GM10248 (cell line): ENCODE data around the gene PZP.

Source experiments
- CTCF ChIA-PET: fragments of 300-600 bp; sonication (Branson Sonifier 250); formaldehyde crosslinking; extraction: SDS; loops from one replicate; lab custom pipeline; 2021; ENCODE audit warnings: antibody characterized with exemption; lab: Yijun Ruan, JAX
- POLR2A ChIA-PET: fragments of 350-650 bp; sonication (Branson Sonifier 250); formaldehyde crosslinking; extraction: SDS; loops from one replicate; lab custom pipeline; 2020; ENCODE audit warnings: antibody characterized with exemption; lab: Yijun Ruan, JAX
- DNase-seq: peaks from one replicate; pipeline ENCODE4 v3.0.0; 2012; ENCODE audit errors: extremely low spot score
- TF ChIP-seq, protein P1 (sequence below): IDR thresholded peaks from 2 replicates; pipeline ENCODE4 v1.5.1; 2012; ENCODE audit warnings: mild to moderate bottlenecking, low read depth; ENCODE audit errors: extremely low read depth, missing control alignments, control extremely low read depth

PZP gene

DNA sequence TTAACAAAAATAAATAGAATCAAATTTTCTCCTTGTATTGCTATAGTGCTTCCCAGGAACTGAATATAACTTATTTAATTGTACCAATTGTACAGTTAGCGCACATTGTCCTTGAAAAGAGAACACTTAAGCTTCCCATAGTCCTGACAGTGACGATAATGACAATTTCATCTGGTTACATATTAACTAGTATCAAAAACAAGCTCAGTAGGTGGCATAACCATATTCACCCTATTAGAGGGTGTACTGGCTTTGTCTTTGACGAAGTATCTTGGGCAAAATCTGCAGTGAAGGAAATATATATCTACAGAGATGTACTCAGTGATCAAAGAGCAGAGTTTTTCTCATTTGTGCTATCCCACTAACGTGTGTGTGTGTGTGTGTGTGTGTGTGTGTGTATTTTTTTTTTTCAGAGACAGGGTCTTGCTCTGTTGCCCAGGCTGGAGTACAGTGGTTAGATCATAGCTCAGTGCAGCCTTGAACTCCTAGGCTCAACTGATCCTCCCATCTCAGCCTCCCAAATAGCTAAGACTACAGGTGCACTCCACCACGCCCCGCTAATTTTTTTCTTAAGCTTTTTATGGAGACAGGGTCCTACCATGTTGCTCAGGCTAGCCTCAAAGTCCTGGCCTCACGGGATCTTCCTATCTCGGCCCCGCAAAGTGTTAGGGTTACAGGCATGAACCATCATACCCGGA is 87.6 kb downstream of the PZP start:
- POLR2A ChIA-PET: no interaction called here
- CTCF ChIA-PET: interaction anchor here (1.4 to 1.6 kb wide), 2 partner anchors 9 kb away, joined by 4 read pairs; no protein-coding TSS in a partner anchor
- no peak for DNase-seq
- TF ChIP-seq, protein P1, sequence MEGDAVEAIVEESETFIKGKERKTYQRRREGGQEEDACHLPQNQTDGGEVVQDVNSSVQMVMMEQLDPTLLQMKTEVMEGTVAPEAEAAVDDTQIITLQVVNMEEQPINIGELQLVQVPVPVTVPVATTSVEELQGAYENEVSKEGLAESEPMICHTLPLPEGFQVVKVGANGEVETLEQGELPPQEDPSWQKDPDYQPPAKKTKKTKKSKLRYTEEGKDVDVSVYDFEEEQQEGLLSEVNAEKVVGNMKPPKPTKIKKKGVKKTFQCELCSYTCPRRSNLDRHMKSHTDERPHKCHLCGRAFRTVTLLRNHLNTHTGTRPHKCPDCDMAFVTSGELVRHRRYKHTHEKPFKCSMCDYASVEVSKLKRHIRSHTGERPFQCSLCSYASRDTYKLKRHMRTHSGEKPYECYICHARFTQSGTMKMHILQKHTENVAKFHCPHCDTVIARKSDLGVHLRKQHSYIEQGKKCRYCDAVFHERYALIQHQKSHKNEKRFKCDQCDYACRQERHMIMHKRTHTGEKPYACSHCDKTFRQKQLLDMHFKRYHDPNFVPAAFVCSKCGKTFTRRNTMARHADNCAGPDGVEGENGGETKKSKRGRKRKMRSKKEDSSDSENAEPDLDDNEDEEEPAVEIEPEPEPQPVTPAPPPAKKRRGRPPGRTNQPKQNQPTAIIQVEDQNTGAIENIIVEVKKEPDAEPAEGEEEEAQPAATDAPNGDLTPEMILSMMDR: no peak

DNA sequence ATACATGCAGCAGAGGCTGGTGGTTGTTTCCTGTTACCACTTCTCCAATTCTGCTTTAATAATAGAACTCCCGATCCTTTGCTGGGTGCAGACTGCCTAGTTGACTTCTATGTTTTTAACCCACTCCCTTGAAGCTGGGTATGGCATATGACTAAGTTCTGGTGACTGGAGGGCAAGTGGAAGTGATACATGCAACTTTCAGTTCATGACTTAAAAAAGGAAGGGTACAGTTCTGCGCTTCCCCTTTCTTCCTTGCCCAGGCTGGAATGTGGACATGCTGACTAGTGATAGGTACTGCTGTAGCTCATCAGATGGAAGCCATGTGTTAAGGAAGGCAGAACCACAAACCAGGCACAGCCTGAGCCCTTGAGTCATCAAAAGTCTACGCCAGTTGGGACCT is 90.0 kb downstream of the PZP start:
- ChIA-PET POLR2A (no interaction called here), CTCF (interaction anchor here (1.2 to 2.8 kb wide), 4 partner anchors 16 to 41 kb away, joined by 3 to 8 read pairs (median 6); no protein-coding TSS in a partner anchor)
- no peak for DNase-seq
- TF ChIP-seq, protein P1: no peak

DNA sequence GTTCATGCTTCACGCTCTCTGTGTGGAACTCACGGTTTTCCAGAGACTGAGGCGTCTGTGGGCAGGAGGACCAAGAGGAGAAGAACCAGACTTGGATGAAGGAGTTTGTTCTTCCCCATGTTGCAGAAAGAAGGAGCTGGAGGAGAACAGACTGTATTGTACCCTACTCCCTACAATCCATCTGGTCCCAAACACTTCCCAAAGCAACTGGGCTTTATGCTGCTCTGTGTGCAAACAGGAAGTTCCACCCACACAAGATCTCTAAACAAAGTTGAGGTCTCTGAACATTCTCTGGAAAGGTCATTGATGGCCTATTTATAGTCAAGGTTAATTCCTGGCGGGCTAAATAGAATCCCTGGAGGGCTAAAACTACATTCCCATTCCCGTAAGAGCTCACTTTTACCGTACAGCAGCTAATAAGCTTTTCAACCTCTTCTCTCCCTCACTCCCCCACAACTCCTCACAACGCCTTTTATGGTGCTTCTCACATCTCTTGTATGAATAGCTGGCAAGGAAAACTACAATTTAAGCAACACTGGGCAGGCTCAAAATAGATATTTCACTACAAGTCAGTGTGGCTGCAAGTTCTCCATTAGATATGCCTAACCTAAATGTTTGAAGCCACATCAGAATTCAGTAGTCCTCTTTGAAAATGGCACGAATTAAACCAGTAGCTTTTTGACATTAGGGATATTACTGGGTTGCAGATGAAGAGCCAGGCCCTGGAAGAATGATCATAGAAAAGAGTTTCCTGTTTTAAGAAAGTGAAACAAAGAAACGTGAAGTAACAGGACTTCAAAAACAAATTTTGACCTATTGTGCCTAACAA is 92.2 kb downstream of the PZP start, which contains the start of gene A2M:
TSS of gene A2M (minus strand) at position 189 of the 829 bp plus-strand sequence. CDS start at position 119, 70 bp downstream.
- ChIA-PET CTCF (interaction anchor here (0.7 to 2.8 kb wide), 7 partner anchors 10 to 66 kb away, joined by 3 to 8 read pairs (median 6); no protein-coding TSS in a partner anchor), POLR2A (no interaction called here)
- TF ChIP-seq, protein P1: no peak
- DNase-seq: no peak

DNA sequence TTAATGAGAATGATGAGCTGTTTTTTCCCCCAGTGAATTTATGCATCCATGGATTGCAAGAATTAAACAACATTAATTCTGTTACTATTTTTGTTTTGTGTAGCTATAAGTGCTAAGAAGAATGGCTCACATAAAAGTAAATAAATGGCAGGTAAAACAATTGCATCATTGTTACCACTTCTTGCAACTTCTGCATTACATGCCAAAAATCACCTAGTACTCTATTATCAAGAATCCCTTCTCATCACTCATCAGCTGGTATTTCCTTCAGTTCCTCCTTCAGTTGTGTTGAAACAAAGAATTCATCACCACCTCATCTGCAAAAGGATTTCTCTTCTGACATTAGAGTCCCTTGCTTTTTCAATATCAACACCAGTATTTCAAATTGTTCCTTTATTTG is 93.2 kb downstream of the PZP start:
- CTCF ChIA-PET: interaction anchor here (0.8 to 1.5 kb wide), 3 partner anchors 11 to 44 kb away, joined by 3 to 5 read pairs (median 5); no protein-coding TSS in a partner anchor
- TF ChIP-seq, protein P1: no peak
- no peak for DNase-seq
- POLR2A ChIA-PET: no interaction called here

DNA sequence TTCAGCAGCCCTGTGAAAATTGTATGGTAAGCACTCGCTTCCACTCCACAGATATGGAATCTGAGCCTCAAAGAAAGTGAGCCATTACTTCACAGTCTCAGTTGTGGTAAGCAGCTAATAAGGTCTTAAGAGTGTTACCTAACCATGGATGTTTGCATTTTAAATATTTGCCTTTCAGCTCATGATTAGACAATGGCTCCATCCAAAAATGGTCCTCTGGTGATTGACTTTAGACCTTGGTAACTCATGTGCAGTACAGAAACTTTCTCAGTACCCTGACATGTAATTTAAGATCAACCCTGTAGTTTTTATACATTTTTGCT is 94.2 kb downstream of the PZP start:
- POLR2A ChIA-PET: no interaction called here
- DNase-seq: no peak
- TF ChIP-seq, protein P1: no peak
- CTCF ChIA-PET: no interaction called here

DNA sequence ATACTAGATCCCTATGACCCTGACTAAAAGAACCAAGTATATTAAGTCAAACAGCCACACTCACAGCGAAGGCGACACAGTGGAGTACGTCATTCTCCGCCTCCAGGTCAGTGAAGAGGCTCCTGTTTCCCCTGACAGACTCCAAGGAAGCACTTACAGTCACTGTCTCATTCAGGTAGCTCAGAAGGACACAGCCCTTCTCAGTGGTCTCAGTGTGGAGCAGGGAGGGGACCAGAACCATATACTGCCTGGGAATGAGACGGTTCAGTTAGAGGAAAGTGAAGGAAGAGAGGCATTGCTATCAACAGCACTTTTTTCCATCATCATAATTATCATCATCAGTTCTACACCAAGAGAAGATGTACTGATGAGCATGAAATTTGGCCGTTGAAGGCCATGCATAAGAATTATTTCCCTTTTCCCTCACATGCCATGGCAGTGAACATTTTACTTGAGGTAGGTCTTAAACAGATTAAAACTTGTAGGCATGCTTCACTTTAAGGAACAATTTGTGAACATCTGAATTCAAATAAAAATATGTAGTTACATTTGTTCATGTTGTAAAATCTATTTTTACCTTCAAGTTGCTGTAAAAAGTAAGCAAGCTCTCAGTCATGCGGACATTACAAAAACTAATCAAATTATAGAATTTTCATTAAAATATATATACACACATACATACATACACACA is 94.8 kb downstream of the PZP start:
- DNase-seq: no peak
- ChIA-PET POLR2A (no interaction called here), CTCF (interaction anchor here (1.1 kb wide), 1 partner anchor 12 kb away, joined by 3 read pairs; no protein-coding TSS in a partner anchor)
- TF ChIP-seq, protein P1: no peak
